WTC11 (cell line): ENCODE measurements around the gene NEK10.
"Not testable (repeated sequence)": the region's sequence is repeated elsewhere in the genome, so short reads cannot be mapped to it uniquely, and the experiment has no call there.

Source experiments
- CREB1 ChIP-seq: sonication (generic); formaldehyde crosslinking; IDR thresholded peaks from 2 replicates; pipeline ENCODE4 v1.8.0; 2023; ENCODE audit warnings: mild to moderate bottlenecking, missing genetic modification reagents
- CTCF ChIP-seq: fragments of 200-600 bp; IDR thresholded peaks from 2 replicates; pipeline ENCODE4 v1.8.0; 2022; ENCODE audit warnings: antibody characterized with exemption
- E2F5 ChIP-seq: sonication (generic); formaldehyde crosslinking; IDR thresholded peaks from 2 replicates; pipeline ENCODE4 v1.8.1; 2022; ENCODE audit warnings: mild to moderate bottlenecking, moderate library complexity, missing genetic modification reagents
- NR1H2 ChIP-seq: sonication (generic); formaldehyde crosslinking; IDR thresholded peaks from 2 replicates; pipeline ENCODE4 v1.9.0; 2021; ENCODE audit warnings: mild to moderate bottlenecking, moderate library complexity, missing genetic modification reagents
- SOX15 ChIP-seq: fragments of 250-450 bp; sonication (Bioruptor Pico); IDR thresholded peaks from 2 replicates; pipeline ENCODE4 v1.9.0; 2021; ENCODE audit warnings: mild to moderate bottlenecking
- TCF7 ChIP-seq: sonication (generic); formaldehyde crosslinking; IDR thresholded peaks from 2 replicates; pipeline ENCODE4 v1.8.0; 2022; ENCODE audit warnings: mild to moderate bottlenecking, low read depth, missing genetic modification reagents, moderate library complexity
- ZNF281 ChIP-seq: sonication (generic); formaldehyde crosslinking; IDR thresholded peaks from 2 replicates; pipeline ENCODE4 v1.8.0; 2023; ENCODE audit warnings: mild to moderate bottlenecking, missing genetic modification reagents
- TF ChIP-seq, protein P1 (sequence below): sonication (generic); formaldehyde crosslinking; IDR thresholded peaks from 2 replicates; pipeline ENCODE4 v1.8.0; 2022; ENCODE audit warnings: mild to moderate bottlenecking, missing genetic modification reagents

GRCh38 chr3:27298981-27299380 is 70.2 kb downstream of the NEK10 start:
- not testable (repeated sequence) for TF ChIP-seq CTCF; CREB1 (CRISPR knock-in tag); NR1H2 (CRISPR knock-in tag); SOX15 (CRISPR knock-in tag); TCF7; E2F5 (CRISPR knock-in tag); ZNF281 (CRISPR knock-in tag)
- TF ChIP-seq, protein P1, sequence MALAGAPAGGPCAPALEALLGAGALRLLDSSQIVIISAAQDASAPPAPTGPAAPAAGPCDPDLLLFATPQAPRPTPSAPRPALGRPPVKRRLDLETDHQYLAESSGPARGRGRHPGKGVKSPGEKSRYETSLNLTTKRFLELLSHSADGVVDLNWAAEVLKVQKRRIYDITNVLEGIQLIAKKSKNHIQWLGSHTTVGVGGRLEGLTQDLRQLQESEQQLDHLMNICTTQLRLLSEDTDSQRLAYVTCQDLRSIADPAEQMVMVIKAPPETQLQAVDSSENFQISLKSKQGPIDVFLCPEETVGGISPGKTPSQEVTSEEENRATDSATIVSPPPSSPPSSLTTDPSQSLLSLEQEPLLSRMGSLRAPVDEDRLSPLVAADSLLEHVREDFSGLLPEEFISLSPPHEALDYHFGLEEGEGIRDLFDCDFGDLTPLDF (CRISPR knock-in tag): not testable (repeated sequence)
